H9 (cell line): ENCODE measurements around the gene CRCP. TPM values are rescaled to one million over a fixed set of nuclear protein-coding genes. Genes with fewer than 3 reads are reported as not detected.
A peak's percentile ranks its signal among the peaks of the same experiment; 100 is the strongest.

Experiments
- DNase-seq: peaks from one replicate; pipeline ENCODE4 v3.0.0-alpha.2; 2017
- H2AFZ ChIP-seq: one replicate; pipeline ENCODE4 v1.6.1; 2013; ENCODE audit warnings: mild to moderate bottlenecking, low read length, control low read depth, moderate library complexity
- H2AK5ac ChIP-seq: 2 replicates; pipeline ENCODE4 v1.6.1; 2013; ENCODE audit warnings: low read length, control low read depth, mixed read lengths; ENCODE audit not compliant: insufficient read length
- H2BK120ac ChIP-seq: one replicate; pipeline ENCODE4 v1.6.1; 2013; ENCODE audit warnings: low read depth, mild to moderate bottlenecking, low read length, control low read depth, inconsistent platforms; ENCODE audit not compliant: poor library complexity, severe bottlenecking
- H2BK12ac ChIP-seq: 2 replicates; pipeline ENCODE4 v1.6.1; 2013; ENCODE audit warnings: low read length, control low read depth, mixed read lengths, low read depth; ENCODE audit not compliant: insufficient read length
- H2BK15ac ChIP-seq: 2 replicates; pipeline ENCODE4 v1.6.1; 2013; ENCODE audit warnings: low read depth, low read length, control low read depth
- H2BK20ac ChIP-seq: one replicate; pipeline ENCODE4 v1.6.1; 2013; ENCODE audit warnings: low read depth, mild to moderate bottlenecking, low read length, control low read depth, inconsistent platforms; ENCODE audit not compliant: poor library complexity, severe bottlenecking
- H2BK5ac ChIP-seq: 2 replicates; pipeline ENCODE4 v1.6.1; 2013; ENCODE audit warnings: low read length, control low read depth, mixed read lengths; ENCODE audit not compliant: insufficient read length
- H3K14ac ChIP-seq: 2 replicates; pipeline ENCODE4 v1.6.1; 2013; ENCODE audit warnings: low read length, control low read depth; ENCODE audit not compliant: insufficient read depth
- H3K18ac ChIP-seq: 2 replicates; pipeline ENCODE4 v1.6.1; 2013; ENCODE audit warnings: low read depth, mild to moderate bottlenecking, mixed read lengths, low read length, control low read depth; ENCODE audit not compliant: insufficient read length
- H3K23ac ChIP-seq: 2 replicates; pipeline ENCODE4 v1.6.1; 2013; ENCODE audit warnings: low read length, control low read depth, mixed read lengths, low read depth; ENCODE audit not compliant: insufficient read length
- H3K23me2 ChIP-seq: 2 replicates; pipeline ENCODE4 v1.6.1; 2013; ENCODE audit warnings: low read depth, mild to moderate bottlenecking, mixed read lengths, low read length, control low read depth; ENCODE audit not compliant: insufficient read length, poor library complexity, severe bottlenecking
- H3K27ac ChIP-seq: 2 replicates; pipeline ENCODE4 v1.5.1; 2013; ENCODE audit warnings: low read length, control low read depth, mixed read lengths, low read depth; ENCODE audit not compliant: insufficient read length
- H3K27me3 ChIP-seq: 2 replicates; pipeline ENCODE4 v1.6.1; 2013; ENCODE audit warnings: low read length, control low read depth, inconsistent platforms; ENCODE audit not compliant: insufficient read depth
- H3K4ac ChIP-seq: 2 replicates; pipeline ENCODE4 v1.6.1; 2013; ENCODE audit warnings: low read depth, mild to moderate bottlenecking, control low read depth, inconsistent platforms, low read length, moderate library complexity
- H3K4me1 ChIP-seq: 2 replicates; pipeline ENCODE4 v1.6.1; 2013; ENCODE audit warnings: low read length, control low read depth, inconsistent platforms; ENCODE audit not compliant: insufficient read depth
- H3K4me2 ChIP-seq: 2 replicates; pipeline ENCODE4 v1.6.1; 2013; ENCODE audit warnings: low read length, control low read depth, mixed read lengths; ENCODE audit not compliant: insufficient read length, insufficient read depth
- H3K56ac ChIP-seq: 2 replicates; pipeline ENCODE4 v1.6.1; 2013; ENCODE audit warnings: low read depth, mild to moderate bottlenecking, mixed read lengths, low read length, control low read depth; ENCODE audit not compliant: insufficient read length
- H3K79me1 ChIP-seq: 2 replicates; pipeline ENCODE4 v1.6.1; 2013; ENCODE audit warnings: low read depth, mild to moderate bottlenecking, moderate library complexity, low read length, control low read depth, inconsistent platforms; ENCODE audit not compliant: insufficient read depth, poor library complexity, severe bottlenecking
- H3K79me2 ChIP-seq: 2 replicates; pipeline ENCODE4 v1.6.1; 2013; ENCODE audit warnings: low read length, control low read depth, inconsistent platforms; ENCODE audit not compliant: insufficient read depth
- H3K9ac ChIP-seq: 2 replicates; pipeline ENCODE4 v1.6.1; 2013; ENCODE audit warnings: low read length, control low read depth, mixed read lengths; ENCODE audit not compliant: insufficient read length; ENCODE audit errors: extremely low read depth
- H3K9me3 ChIP-seq: one replicate; pipeline ENCODE4 v1.6.1; 2013; ENCODE audit warnings: low read depth, low read length, inconsistent platforms; ENCODE audit not compliant: control insufficient read depth
- H3T11ph ChIP-seq: one replicate; pipeline ENCODE4 v1.6.1; 2013; ENCODE audit warnings: mild to moderate bottlenecking, low read length, control low read depth, inconsistent platforms
- H4K20me1 ChIP-seq: one replicate; pipeline ENCODE4 v1.6.1; 2013; ENCODE audit not compliant: control insufficient read depth, insufficient read length, insufficient read depth
- H4K5ac ChIP-seq: 2 replicates; pipeline ENCODE4 v1.6.1; 2013; ENCODE audit warnings: low read depth, mild to moderate bottlenecking, mixed read lengths, low read length, control low read depth; ENCODE audit not compliant: insufficient read length
- H4K8ac ChIP-seq: replicated peaks from 2 replicates; pipeline ENCODE4 v1.6.1; 2013; ENCODE audit warnings: low read length, control low read depth, mixed read lengths, low read depth; ENCODE audit not compliant: insufficient read length
- H4K91ac ChIP-seq: 2 replicates; pipeline ENCODE4 v1.6.1; 2013; ENCODE audit warnings: low read depth, mild to moderate bottlenecking, moderate library complexity, mixed read lengths, low read length, control low read depth; ENCODE audit not compliant: insufficient read length
- H3K27ac Mint-ChIP-seq, 3 experiments: 2 replicates in 2 of 3; 3 replicates in 1 of 3; pipeline ENCODE4 v1.8.0; 2020 to 2021; ENCODE audit warnings: mixed read lengths in 3 of 3, mild to moderate bottlenecking in 1 of 3, moderate library complexity in 1 of 3
- H3K27me3 Mint-ChIP-seq: 2 replicates; pipeline ENCODE4 v1.8.0; 2021; ENCODE audit warnings: low read depth, mild to moderate bottlenecking, moderate library complexity, mixed read lengths
- H3K36me3 Mint-ChIP-seq, 3 experiments: 2 replicates in 2 of 3; 3 replicates in 1 of 3; pipeline ENCODE4 v1.8.0; 2020 to 2021; ENCODE audit warnings: low read depth in 3 of 3, mixed read lengths in 3 of 3; ENCODE audit not compliant: insufficient read depth in 1 of 3
- H3K4me1 Mint-ChIP-seq, 2 experiments: 2 replicates each; pipeline ENCODE4 v1.8.0; 2020; ENCODE audit warnings: mixed read lengths in 2 of 2
- H3K4me3 Mint-ChIP-seq, 2 experiments: 2 replicates in 1 of 2; 3 replicates in 1 of 2; pipeline ENCODE4 v1.8.0; 2020 to 2021; ENCODE audit warnings: mild to moderate bottlenecking in 2 of 2, mixed read lengths in 2 of 2, moderate library complexity in 1 of 2
- H3K9me3 Mint-ChIP-seq, 2 experiments: 2 replicates in 1 of 2; 3 replicates in 1 of 2; pipeline ENCODE4 v1.8.0; 2020; ENCODE audit warnings: mild to moderate bottlenecking in 2 of 2, mixed read lengths in 2 of 2, moderate library complexity in 1 of 2
- CTCF ChIP-seq: fragments of 200-600 bp; sonication (generic); conservative IDR thresholded peaks from 3 replicates; pipeline ENCODE4 v1.8.0; 2021; ENCODE audit warnings: antibody characterized with exemption, mild to moderate bottlenecking
- WGBS: extraction: QIAGEN DNeasy Blood & Tissue Kit; methylation state at CpG from one replicate; pipeline ENCODE4 v1.1.7; 2013; ENCODE audit warnings: missing lambda C conversion rate, low lambda C conversion rate, mixed read lengths; ENCODE audit not compliant: insufficient read length; ENCODE audit errors: extremely low coverage; 5-methylcytosine and 5-hydroxymethylcytosine counted together
- total RNA-seq: library from RNA; stranded (reverse); gene quantifications from 2 replicates; pipeline ENCODE4 v1.2.1, GENCODE V29; 2021

Gene CRCP
- total RNA-seq, 1 experiment from 2014 or later = 39.0 TPM

- H2BK120ac ChIP-seq = no peak overlapping the region
- Mint-ChIP-seq H3K4me3 (no peak overlapping the region), H3K4me1 (no peaks in the 10 kb centered on the region), H3K27me3 (peaks cover 6% of the 10 kb centered on the region), H3K9me3 (peaks cover 6 to 9% of the 10 kb centered on the region in 2 experiments; a peak in 3 of 5 replicates), H3K36me3 (peaks cover 0 to 8% (median 0%) of the 10 kb centered on the region in 3 experiments; a peak in 6 of 7 replicates), H3K27ac (peak overlapping the region in 1 of 3 experiments; percentile 92; a peak in 2 of 7 replicates)
- H2AFZ ChIP-seq = no peak overlapping the region
- no peak overlapping the region for H3K56ac ChIP-seq
- H3K9me3 ChIP-seq = no peaks in the 10 kb centered on the region
- no peak overlapping the region for H4K91ac ChIP-seq
- no peak overlapping the region for H4K8ac ChIP-seq
- no peak overlapping the region for H3K14ac ChIP-seq
- H2BK20ac ChIP-seq = no peak overlapping the region
- H4K20me1 ChIP-seq = no peaks in the 10 kb centered on the region
- no peak overlapping the region for H3K4ac ChIP-seq
- H2BK12ac ChIP-seq = no peak overlapping the region
- H2BK15ac ChIP-seq = no peak overlapping the region
- H3K23ac ChIP-seq = no peak overlapping the region
- H3K9ac ChIP-seq = no peak overlapping the region
- H4K5ac ChIP-seq = no peak overlapping the region
- H3K4me1 ChIP-seq = no peaks in the 10 kb centered on the region
- no peak overlapping the region for H2BK5ac ChIP-seq
- no peaks in the 10 kb centered on the region; the same call in 1 of the 2 replicates for H3K27me3 ChIP-seq
- no peak overlapping the region for H3K18ac ChIP-seq
- WGBS = no CpG with 5 or more reads among the region's 6 CpGs
- DNase-seq = no peak
- no peak for TF ChIP-seq CTCF
- no peaks in the 10 kb centered on the region for H3K79me2 ChIP-seq
- no peak overlapping the region for H3K4me2 ChIP-seq
- H3K23me2 ChIP-seq = no peaks in the 10 kb centered on the region
- no peak overlapping the region for H3T11ph ChIP-seq
- no peak overlapping the region for H3K27ac ChIP-seq
- no peak overlapping the region for H2AK5ac ChIP-seq
- H3K79me1 ChIP-seq = no peaks in the 10 kb centered on the region
Measured at GRCh38 chr7:66182920-66183319, 68.3 kb downstream of the CRCP start.
